Stimulated activated naive CD8-positive, alpha-beta T cell treated with anti-CD3 and anti-CD28 coated beads, Interleukin-15, amount 100 ng/mL, for 72 hours (primary cell): ENCODE results near the gene MAP1LC3B.
A peak's percentile ranks its signal among the peaks of the same experiment; 100 is the strongest.
"Not testable (repeated sequence)": the region's sequence is repeated elsewhere in the genome, so short reads cannot be mapped to it uniquely, and the experiment has no call there.

Source experiments
- ATAC-seq: fragments of 150-1000 bp; cut with Tn5 transposase; 2 replicates; pipeline ENCODE4 v1.10.0; 2021; ENCODE audit warnings: mild to moderate bottlenecking, moderate library complexity
- DNase-seq, 2 donors: peaks; one replicate each; pipeline ENCODE4 v3.0.0; 2021 to 2022
- H3K27ac Mint-ChIP-seq, 2 donors: one replicate each; pipeline ENCODE4 v1.8.0; 2022; ENCODE audit warnings: mild to moderate bottlenecking in 2 of 2, mixed read lengths in 2 of 2, moderate library complexity in 2 of 2
- H3K27me3 Mint-ChIP-seq: one replicate; pipeline ENCODE4 v1.8.0; 2022; ENCODE audit warnings: mixed read lengths
- H3K4me1 Mint-ChIP-seq: one replicate; pipeline ENCODE4 v1.8.0; 2022; ENCODE audit warnings: mild to moderate bottlenecking, mixed read lengths
- H3K4me3 Mint-ChIP-seq, 2 donors: one replicate each; pipeline ENCODE4 v1.8.0; 2022; ENCODE audit warnings: mild to moderate bottlenecking in 2 of 2, mixed read lengths in 2 of 2, moderate library complexity in 1 of 2
- H3K9me3 Mint-ChIP-seq, 2 donors: one replicate each; pipeline ENCODE4 v1.8.0; 2022; ENCODE audit warnings: mixed read lengths in 2 of 2

The MAP1LC3B gene

DNA sequence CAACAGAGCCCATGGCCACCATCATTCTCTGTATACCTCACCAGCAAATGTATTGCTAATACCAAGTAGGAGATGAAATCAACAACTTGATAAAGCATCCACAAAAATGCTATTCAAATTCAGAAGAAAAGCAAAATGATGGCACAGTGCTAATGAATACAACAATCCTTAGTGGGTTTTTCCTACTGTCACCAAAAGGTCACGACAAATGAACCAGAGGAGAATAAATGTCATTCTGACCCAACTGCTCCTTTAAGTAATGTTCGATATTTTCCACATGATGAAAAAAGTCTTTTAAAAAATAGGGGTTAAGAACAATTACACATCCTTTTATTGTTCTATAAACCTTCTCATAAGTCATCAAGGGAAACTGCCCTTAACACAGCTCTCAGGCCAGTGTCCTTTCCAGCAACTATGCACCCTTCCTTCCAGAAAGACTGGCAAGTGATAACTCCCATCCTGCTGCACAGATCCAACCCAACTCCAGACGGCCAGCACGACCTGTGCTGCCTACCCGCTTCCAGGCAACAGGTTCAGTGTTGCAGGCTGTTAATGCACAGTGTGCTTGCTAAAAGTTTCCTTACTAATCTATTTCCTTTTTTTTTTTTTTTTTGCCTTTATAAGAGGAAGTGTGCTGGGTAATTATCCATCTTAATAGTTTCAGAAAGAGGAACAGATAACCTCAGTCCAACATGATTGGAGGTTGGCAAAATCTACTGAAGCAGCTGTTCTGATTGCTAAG is 23.9 kb upstream of the MAP1LC3B start:
- ATAC-seq = no peak
- no peak overlapping the region for H3K4me3 Mint-ChIP-seq
- no peak for DNase-seq
- no peaks in the 10 kb centered on the region for H3K9me3 Mint-ChIP-seq
- no peaks in the 10 kb centered on the region for H3K27me3 Mint-ChIP-seq
- peaks cover 79% of the 10 kb centered on the region for H3K4me1 Mint-ChIP-seq
- H3K27ac Mint-ChIP-seq = peak overlapping the region in 1 of 2 donors; percentile 21

DNA sequence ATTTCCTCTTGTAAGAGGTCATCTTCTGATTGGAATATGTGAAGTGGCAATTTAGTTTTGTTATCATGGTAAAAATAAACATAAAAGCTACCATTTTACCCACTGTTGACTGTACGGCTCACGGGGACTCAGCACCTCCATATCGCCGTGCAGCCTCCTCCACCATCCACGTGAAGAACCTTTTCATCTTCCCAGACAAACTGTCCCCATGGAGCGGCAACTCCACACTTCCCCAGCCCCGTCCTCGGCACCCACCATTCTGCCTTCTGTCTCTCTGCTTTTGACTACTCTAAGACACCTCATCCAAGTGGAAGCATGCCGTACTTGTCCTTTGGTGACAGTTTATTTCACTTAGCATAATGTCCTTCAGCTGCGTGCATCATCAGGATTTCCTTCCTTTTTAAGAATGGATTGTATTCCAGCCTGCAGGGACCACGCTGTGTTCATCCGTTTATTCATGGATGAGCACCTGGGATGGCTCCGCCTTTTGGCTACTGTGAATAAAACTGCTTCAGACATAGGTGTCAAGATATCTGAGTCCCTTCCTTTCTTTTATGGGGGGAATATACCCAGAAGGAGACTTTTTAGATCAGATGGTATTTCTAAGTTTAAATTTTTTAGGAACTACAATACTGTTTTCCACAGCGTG is 22.9 kb upstream of the MAP1LC3B start:
- Mint-ChIP-seq H3K27ac (peak overlapping the region in 1 of 2 donors; percentile 27), H3K4me3 (peak overlapping the region in 1 of 2 donors; percentile 2), H3K9me3 (no peaks in the 10 kb centered on the region), H3K27me3 (no peaks in the 10 kb centered on the region), H3K4me1 (peaks cover 71% of the 10 kb centered on the region)
- ATAC-seq = no peak
- no peak for DNase-seq

DNA sequence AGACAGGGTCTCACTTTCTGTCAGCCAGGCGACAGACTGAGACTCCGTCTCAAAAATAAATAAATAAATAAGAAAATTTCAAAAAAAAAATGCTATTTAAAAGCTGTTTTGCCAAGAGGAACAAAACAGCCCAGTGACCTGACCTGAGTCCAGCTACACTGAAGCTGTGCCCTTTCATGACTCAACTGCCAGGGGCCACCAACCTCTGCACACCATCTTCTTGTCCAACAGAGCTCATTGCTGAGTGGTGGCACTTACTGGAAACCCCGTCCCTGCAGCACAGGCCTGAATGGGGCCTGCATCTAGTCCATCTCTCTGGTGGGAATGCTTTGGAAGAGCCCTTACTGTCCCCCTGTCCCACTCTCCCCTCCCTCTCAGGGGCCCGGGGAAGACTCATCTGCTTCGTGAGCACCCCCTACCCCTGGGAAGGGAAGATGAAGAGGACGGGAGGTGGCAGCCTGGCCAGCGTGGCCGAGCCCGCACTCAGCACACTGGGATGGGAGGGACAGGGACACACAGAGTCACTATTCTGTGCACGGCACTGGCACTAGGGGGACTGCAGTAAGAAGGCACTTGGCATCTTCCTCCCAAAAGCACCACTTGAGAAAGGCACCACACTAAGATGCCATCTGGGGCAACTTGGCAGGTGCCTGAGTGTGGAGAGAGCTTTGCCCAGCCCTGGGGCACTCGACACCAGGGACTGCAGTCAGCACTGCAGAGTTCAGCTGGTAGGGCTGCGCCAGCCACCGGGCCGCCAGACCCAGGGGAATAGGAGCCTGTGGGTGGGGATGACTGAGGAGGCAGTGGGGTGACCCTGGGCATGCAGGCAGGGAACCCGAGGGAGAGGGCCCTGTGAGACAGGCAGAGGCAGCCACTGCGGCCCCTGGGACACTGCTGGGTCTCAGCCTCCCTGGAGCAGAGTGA is 22.1 kb upstream of the MAP1LC3B start:
- Mint-ChIP-seq H3K9me3 (no peaks in the 10 kb centered on the region), H3K27ac (no peak overlapping the region), H3K4me1 (peaks cover 63% of the 10 kb centered on the region), H3K4me3 (no peak overlapping the region), H3K27me3 (no peaks in the 10 kb centered on the region)
- DNase-seq (no peak), ATAC-seq (no peak)

DNA sequence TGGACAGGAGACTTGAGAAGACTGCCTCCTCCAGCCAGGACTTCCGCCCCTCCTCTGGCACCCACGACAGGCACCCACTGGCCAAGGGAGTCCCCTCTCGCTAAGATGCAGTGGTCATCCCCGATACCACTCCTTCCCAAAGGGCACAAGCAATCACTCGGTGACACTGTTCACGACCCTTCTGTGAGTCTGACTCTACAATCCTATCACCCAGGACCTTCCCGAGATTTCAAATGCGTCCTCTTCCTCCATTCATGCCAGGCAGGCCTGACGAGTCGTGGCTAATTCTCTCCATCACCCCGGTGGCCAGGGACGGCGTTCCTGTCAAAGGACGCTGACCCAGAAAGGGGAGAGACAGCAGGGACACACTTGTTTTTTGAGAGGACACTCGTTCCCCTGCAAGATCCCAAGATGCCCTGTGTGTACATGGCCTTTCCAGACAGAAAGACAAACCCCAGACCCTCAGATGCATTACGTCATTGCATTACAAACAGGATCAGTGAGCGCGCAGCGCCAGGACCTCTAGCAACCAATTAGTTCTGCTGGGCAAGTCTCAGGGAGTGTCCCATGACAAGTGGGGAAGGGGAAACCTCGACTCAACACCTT is 20.8 kb upstream of the MAP1LC3B start:
- H3K4me3 Mint-ChIP-seq = no peak overlapping the region
- H3K9me3 Mint-ChIP-seq = no peaks in the 10 kb centered on the region
- ATAC-seq (no peak), DNase-seq (no peak)
- no peaks in the 10 kb centered on the region for H3K27me3 Mint-ChIP-seq
- H3K4me1 Mint-ChIP-seq = peaks cover 67% of the 10 kb centered on the region
- H3K27ac Mint-ChIP-seq = peak overlapping the region in 1 of 2 donors; percentile 52

DNA sequence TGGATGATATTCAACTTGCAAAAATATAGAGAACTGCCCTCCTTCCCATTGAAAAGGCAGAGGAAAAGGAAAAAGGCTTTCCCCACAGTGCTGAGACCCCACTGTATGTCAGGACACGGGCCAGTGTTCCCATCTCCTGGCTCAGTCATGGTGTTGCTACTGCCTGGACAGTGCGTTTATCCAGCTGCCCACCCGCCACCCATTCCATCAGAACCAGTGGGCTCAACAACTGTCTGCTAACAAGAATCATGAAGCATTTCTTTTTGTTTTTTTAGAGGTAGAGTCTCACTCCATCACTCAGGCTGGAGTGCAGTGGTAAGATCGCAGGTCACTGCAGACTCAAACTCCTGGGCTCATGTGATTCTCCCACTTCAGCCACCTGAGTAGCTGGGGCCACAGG is 19.8 kb upstream of the MAP1LC3B start:
- H3K9me3 Mint-ChIP-seq = no peaks in the 10 kb centered on the region
- peaks cover 69% of the 10 kb centered on the region for H3K4me1 Mint-ChIP-seq
- H3K4me3 Mint-ChIP-seq = no peak overlapping the region
- H3K27me3 Mint-ChIP-seq = no peaks in the 10 kb centered on the region
- H3K27ac Mint-ChIP-seq = peak overlapping the region in 1 of 2 donors; percentile 74
- DNase-seq (no peak), ATAC-seq (no peak)

DNA sequence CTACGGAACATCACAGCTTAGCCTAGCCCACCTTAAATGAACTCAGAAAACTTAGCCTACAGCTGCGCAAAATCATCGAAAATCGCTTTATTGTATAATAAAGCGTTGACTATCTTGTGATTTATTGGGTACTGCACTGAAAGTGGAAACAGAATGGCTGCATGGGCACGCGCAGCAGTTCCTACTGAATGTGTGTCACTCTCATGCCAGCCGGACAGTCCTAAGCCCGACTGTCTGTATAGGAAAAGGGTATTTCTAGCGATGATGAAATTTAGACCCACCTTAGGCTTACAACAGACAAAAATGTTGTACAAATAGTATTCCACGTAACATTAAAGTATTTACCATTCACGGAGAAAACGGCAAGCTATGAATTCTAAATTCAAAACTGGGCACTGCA is 17.8 kb upstream of the MAP1LC3B start:
- Mint-ChIP-seq H3K9me3 (no peaks in the 10 kb centered on the region), H3K27me3 (no peaks in the 10 kb centered on the region), H3K4me3 (no peak overlapping the region), H3K27ac (no peak overlapping the region), H3K4me1 (peaks cover 59% of the 10 kb centered on the region)
- ATAC-seq (no peak), DNase-seq (no peak)

DNA sequence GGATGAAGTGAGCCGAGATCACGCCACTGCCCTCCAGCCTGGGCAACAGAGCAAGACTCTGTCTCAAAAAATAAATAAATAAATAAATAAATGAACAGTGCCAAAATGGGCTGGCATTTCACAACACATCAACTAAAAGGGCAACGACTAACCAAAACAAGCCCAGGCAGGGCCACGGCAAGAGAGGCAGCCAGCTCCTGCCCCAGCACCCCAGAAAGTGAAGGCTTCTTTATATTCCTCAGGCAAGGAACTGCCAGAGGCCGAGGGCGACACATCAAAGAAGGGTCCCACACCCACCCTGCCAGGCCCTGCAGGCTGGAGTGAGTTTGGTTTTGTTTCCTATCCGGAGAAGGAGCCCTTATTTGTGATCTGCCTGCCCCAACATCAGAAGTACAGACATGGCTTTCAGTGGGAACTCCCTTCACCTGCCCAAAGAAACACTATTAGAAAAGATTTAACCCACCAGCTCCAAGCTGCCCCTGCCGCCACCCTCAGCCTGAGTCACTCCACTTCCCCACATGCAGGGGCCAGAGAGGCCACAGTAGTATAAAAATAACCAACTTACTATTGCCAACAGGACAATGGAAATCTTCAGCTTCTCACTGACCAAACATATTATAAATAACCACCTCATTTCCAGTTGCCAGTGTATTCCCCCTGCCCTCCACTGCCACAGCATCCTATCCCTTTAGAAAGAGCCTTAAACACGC is 16.6 kb upstream of the MAP1LC3B start:
- ATAC-seq = no peak
- Mint-ChIP-seq H3K4me1 (peaks cover 59% of the 10 kb centered on the region), H3K9me3 (no peaks in the 10 kb centered on the region), H3K4me3 (no peak overlapping the region), H3K27ac (peak overlapping the region; percentile 14 to 70), H3K27me3 (no peaks in the 10 kb centered on the region)
- no peak for DNase-seq

DNA sequence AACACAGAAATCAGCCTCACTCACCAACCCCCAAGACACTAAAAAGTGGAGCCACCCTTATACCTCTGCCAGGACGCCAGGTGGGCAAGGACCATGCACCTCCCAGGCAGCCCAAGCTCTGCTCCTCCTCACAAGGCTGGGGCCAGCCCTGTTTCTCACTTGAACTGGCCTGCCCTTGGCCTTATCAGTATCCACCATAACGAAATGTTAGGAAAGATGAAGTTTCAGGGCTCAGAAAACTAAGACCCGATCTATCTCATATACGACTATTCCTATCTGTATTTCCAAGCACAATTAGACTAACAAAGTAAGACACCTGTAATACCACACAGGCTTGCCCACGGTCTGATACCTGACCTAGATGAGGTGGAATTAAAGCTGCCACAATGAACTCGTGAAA is 15.5 kb upstream of the MAP1LC3B start:
- no peaks in the 10 kb centered on the region for H3K27me3 Mint-ChIP-seq
- no peak overlapping the region for H3K4me3 Mint-ChIP-seq
- no peak for DNase-seq
- ATAC-seq = no peak
- peak overlapping the region in 1 of 2 donors; percentile 21 for H3K27ac Mint-ChIP-seq
- peaks cover 59% of the 10 kb centered on the region for H3K4me1 Mint-ChIP-seq
- H3K9me3 Mint-ChIP-seq = no peaks in the 10 kb centered on the region

DNA sequence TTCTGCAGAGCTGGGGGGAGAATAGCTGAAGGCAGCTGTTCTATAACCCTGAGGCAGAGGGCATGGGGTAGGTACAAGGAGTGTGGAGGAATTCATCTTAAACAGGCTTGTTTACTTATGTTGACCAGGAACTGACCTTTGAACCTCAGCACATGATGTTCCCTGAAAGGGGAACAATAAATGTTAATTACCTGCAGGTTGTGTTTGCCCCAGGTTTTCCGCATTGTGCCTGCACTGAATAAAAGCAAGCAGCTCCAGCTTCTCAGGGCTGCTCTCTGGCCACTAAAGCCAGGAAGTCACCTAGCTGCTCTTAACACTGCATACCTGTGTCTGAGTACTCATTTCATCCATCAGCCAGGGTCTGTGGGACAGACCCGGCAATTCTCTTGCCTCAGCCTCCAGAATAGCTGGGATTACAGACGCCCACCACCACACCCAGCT is 12.8 kb upstream of the MAP1LC3B start:
- Mint-ChIP-seq H3K4me1 (peaks cover 71% of the 10 kb centered on the region), H3K27ac (peak overlapping the region in 1 of 2 donors; percentile 54)
- not testable (repeated sequence) for H3K9me3 Mint-ChIP-seq, DNase-seq, H3K4me3 Mint-ChIP-seq, H3K27me3 Mint-ChIP-seq, ATAC-seq

DNA sequence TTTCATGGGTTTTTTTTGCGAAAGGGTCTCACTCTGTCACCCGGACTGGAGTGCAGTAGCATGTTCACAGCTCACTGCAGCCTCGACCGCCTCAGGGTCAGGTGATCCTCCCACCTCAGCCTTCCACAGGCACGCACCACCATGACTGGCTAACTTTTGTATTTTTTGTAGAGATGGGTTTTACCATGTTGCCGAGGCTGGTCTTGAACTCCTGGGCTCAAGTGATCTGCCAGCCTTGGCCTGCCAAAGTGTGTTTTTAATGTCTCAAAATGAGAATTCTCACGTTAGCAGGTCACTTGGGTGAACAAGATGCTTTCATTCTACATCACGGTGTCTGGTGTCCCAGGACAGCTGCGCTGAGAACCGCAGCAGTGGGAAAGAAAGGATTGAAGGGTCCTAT is 11.7 kb upstream of the MAP1LC3B start:
- DNase-seq = no peak
- peaks cover 0 to 6% of the 10 kb centered on the region in 2 donors for H3K9me3 Mint-ChIP-seq
- peaks cover 78% of the 10 kb centered on the region for H3K4me1 Mint-ChIP-seq
- peak overlapping the region; percentile 95 to 97 for H3K4me3 Mint-ChIP-seq
- no peak for ATAC-seq
- no peak overlapping the region for H3K27ac Mint-ChIP-seq
- no peaks in the 10 kb centered on the region for H3K27me3 Mint-ChIP-seq

DNA sequence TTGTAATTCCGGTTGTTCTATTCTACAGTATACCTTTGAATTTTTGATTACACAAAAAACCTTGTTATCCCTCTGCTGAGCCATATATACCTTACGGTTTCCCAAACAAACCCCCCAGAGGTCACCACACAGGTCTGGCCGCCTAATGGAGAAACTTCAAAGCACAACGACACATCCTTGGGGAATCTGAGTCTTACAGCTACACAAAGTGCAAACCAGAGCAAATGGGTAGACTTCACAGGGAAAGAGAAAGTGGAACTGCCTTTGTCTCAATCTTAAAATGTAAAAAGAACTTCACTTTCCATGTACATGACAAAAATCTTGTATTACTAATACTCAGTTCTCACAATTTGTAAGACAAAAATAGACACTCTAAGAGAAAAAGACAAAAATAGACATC is 11.3 kb upstream of the MAP1LC3B start:
- Mint-ChIP-seq H3K27ac (peak overlapping the region in 1 of 2 donors; percentile 42), H3K27me3 (no peaks in the 10 kb centered on the region), H3K4me1 (peaks cover 73% of the 10 kb centered on the region), H3K9me3 (peaks cover 0 to 6% of the 10 kb centered on the region in 2 donors), H3K4me3 (peak overlapping the region; percentile 95 to 97)
- DNase-seq (no peak), ATAC-seq (no peak)

DNA sequence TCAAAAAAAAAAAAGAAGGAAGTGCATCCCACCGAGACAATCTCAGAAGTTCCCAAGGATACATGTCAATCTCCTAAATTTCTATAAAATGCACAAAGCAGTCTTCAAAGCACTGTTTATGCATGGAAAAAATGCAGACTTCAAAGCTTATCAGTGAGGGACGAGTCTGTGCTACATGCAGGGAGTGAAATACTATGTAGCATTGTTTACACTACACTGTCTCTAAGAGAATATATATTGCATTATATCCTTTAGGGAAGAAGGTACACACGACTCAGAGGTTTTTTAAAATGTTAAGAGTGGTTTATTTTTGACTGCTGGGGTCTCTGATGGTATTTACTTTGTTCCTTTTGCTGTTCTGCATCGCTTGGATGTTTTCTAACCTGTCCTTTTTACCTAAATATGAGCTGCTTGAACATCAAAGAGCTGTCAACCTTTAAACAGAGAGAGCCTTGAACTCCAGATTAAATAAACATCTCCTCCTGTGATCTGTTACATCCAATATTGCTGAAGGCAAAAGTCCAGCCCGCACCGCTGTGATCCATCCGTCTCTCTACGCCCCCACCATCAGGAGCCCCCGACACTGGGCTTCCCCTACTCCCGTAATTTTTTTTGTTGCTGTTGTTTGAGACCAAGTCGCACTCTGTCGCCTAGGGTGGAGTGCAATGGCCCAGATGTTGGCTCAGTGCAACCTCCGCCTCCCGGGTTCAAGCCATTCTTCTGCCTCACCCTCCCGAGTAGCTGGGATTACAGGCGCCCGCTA is 9.9 kb upstream of the MAP1LC3B start:
- Mint-ChIP-seq H3K27me3 (no peaks in the 10 kb centered on the region), H3K9me3 (peaks cover 0 to 6% of the 10 kb centered on the region in 2 donors), H3K27ac (peak overlapping the region; percentile 69 to 96), H3K4me1 (peaks cover 66% of the 10 kb centered on the region), H3K4me3 (peak overlapping the region; percentile 95 to 97)
- DNase-seq (no peak), ATAC-seq (no peak)

DNA sequence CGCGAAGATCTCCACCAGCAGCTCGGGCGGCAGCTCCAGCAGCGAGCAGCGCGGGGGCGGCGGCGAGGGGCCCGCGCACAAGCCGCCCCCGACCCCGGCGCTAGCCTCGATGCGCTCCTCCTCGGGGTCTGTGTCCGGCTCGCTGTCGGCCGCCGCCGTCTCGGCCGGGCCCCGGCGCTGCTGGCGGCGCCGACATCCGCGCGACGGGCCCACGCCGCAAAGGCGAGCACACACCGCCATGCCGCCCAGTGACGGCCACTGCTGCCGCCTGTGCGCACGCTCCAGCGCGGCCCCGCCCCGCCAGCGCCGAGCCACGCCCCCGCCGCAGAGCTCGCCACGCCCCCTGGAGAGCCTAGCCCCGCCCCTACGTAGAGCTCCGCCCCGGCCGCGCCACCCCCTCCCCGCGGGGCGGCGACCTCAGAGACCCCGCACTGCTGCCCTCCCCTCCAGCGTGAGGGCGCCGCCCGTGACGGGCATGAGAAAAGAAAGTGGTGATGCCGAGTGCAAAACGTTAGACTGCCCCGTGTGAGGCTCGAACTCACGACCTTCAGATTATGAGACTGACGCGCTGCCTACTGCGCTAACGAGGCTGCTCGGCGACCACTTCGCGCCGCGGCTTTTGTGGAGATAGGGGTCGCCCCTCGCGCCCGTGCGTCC is 8.5 kb upstream of the MAP1LC3B start, which contains the start of gene FBXO31:
FBXO31 (minus strand) TSS at position 272 of the 657 bp plus-strand sequence; CDS start at position 240, 32 bp downstream.
- Mint-ChIP-seq H3K4me3 (peak within 1 kb of the TSS; percentile 95 to 97), H3K4me1 (peaks cover 77% of the 10 kb centered on the region), H3K9me3 (peaks cover 0 to 6% of the 10 kb centered on the region in 2 donors), H3K27me3 (no peaks in the 10 kb centered on the region), H3K27ac (peak within 1 kb of the TSS; percentile 96 to 100)
- ATAC-seq (peak; percentile 72), DNase-seq (peak; percentile 96 to 97)
